ENCODE data around the gene ARHGEF17. TPM values are rescaled to one million over a fixed set of nuclear protein-coding genes. Genes with fewer than 3 reads are reported as not detected.
A peak's percentile ranks its signal among the peaks of the same experiment; 100 is the strongest.

The ARHGEF17 gene
- total RNA-seq, 2 experiments from 2014 or later, result 0.05 TPM

- peak overlapping the region; percentile 59 for H3K4me3 Mint-ChIP-seq
- H3K27me3 Mint-ChIP-seq, result no peaks in the 10 kb centered on the region
- CTCF ChIA-PET, result interaction anchor here (1.5 to 12.4 kb wide), 3 partner anchors 9 to 15 kb away, joined by 4 to 139 read pairs (median 6); partner anchors contain the start of gene RELT
- POLR2A ChIA-PET, result interaction anchor here (1.2 to 2.8 kb wide), 6 partner anchors 9 to 19 kb away, joined by 3 to 13 read pairs (median 8); no protein-coding TSS in a partner anchor
- H3K9me3 Mint-ChIP-seq, result no peaks in the 10 kb centered on the region
- peaks cover 4% of the 10 kb centered on the region for H3K36me3 Mint-ChIP-seq (ENCODE audit: low read depth)
- H3K27ac Mint-ChIP-seq, result peak overlapping the region; percentile 86
- peak; percentile 56 for DNase-seq
- peaks cover 23% of the 10 kb centered on the region for H3K4me1 Mint-ChIP-seq
These were observed 58.2 kb downstream of the ARHGEF17 start for GRCh38 chr11:73366265-73366610.

- peak overlapping the region; percentile 86 for H3K27ac Mint-ChIP-seq
- H3K4me3 Mint-ChIP-seq, result no peak overlapping the region
These were observed 58.9 kb downstream of the ARHGEF17 start for GRCh38 chr11:73366953-73367352.

GRCh38 chr11:73367482-73368024 is 59.5 kb downstream of the ARHGEF17 start:
- H3K27ac Mint-ChIP-seq, result peak overlapping the region; percentile 86

More at GRCh38 chr11:73366953-73367352, 58.9 kb downstream of the ARHGEF17 start:
- Mint-ChIP-seq H3K27me3 (no peaks in the 10 kb centered on the region), H3K4me1 (peaks cover 23% of the 10 kb centered on the region), H3K9me3 (no peaks in the 10 kb centered on the region), H3K36me3 (ENCODE audit: low read depth) (peaks cover 4% of the 10 kb centered on the region)
- ChIA-PET POLR2A (interaction anchor here (1.2 to 2.8 kb wide), 3 partner anchors 8 to 18 kb away, joined by 3 to 13 read pairs (median 7); no protein-coding TSS in a partner anchor), CTCF (interaction anchor here (1.5 to 12.4 kb wide), 3 partner anchors 8 to 15 kb away, joined by 4 to 139 read pairs (median 6); partner anchors contain the start of gene RELT)
- no peak for DNase-seq

GRCh38 chr11:73372375-73372993 is 64.4 kb downstream of the ARHGEF17 start:
- no peak for DNase-seq
- CTCF ChIA-PET, result interaction anchor here (1.0 to 4.4 kb wide), 3 partner anchors 10 to 21 kb away, joined by 3 to 31 read pairs (median 3); no protein-coding TSS in a partner anchor
- no peaks in the 10 kb centered on the region for H3K27me3 Mint-ChIP-seq
- H3K27ac Mint-ChIP-seq, result no peak overlapping the region
- H3K9me3 Mint-ChIP-seq, result no peaks in the 10 kb centered on the region
- POLR2A ChIA-PET, result interaction anchor here (0.8 to 1.5 kb wide), 3 partner anchors 9 to 21 kb away, joined by 3 to 4 read pairs (median 4); no protein-coding TSS in a partner anchor
- no peak overlapping the region for H3K4me3 Mint-ChIP-seq
- peaks cover 5% of the 10 kb centered on the region for H3K36me3 Mint-ChIP-seq (ENCODE audit: low read depth)
- H3K4me1 Mint-ChIP-seq, result peaks cover 19% of the 10 kb centered on the region

More at GRCh38 chr11:73367482-73368024, 59.5 kb downstream of the ARHGEF17 start:
- CTCF ChIA-PET, result interaction anchor here (1.5 to 12.4 kb wide), 2 partner anchors 9 to 16 kb away, joined by 4 to 139 read pairs; partner anchors contain the start of gene RELT
- H3K4me1 Mint-ChIP-seq, result peaks cover 23% of the 10 kb centered on the region
- H3K27me3 Mint-ChIP-seq, result no peaks in the 10 kb centered on the region
- H3K36me3 Mint-ChIP-seq (ENCODE audit: low read depth), result peaks cover 4% of the 10 kb centered on the region
- no peak overlapping the region for H3K4me3 Mint-ChIP-seq
- no peaks in the 10 kb centered on the region for H3K9me3 Mint-ChIP-seq
- POLR2A ChIA-PET, result interaction anchor here (1.2 kb wide), 1 partner anchor 18 kb away, joined by 3 read pairs; no protein-coding TSS in a partner anchor
- no peak for DNase-seq

- DNase-seq, result no peak
- Mint-ChIP-seq H3K36me3 (ENCODE audit: low read depth) (peaks cover 8% of the 10 kb centered on the region), H3K4me1 (peaks cover 31% of the 10 kb centered on the region), H3K27me3 (no peaks in the 10 kb centered on the region), H3K9me3 (no peaks in the 10 kb centered on the region), H3K27ac (no peak overlapping the region), H3K4me3 (no peak overlapping the region)
- POLR2A ChIA-PET, result interaction anchor here (1.7 kb wide), 1 partner anchor 8 kb away, joined by 7 read pairs; no protein-coding TSS in a partner anchor
- CTCF ChIA-PET, result interaction anchor here (0.6 to 4.4 kb wide), 3 partner anchors 8 to 257 kb away, joined by 3 to 31 read pairs (median 6); no protein-coding TSS in a partner anchor
These were observed 66.1 kb downstream of the ARHGEF17 start for GRCh38 chr11:73374151-73374550.

- H3K4me3 Mint-ChIP-seq, result peak overlapping the region; percentile 94
- peaks cover 13% of the 10 kb centered on the region for H3K36me3 Mint-ChIP-seq (ENCODE audit: low read depth)
- POLR2A ChIA-PET, result interaction anchor here (0.7 to 2.3 kb wide), 4 partner anchors 9 to 24 kb away, joined by 3 to 10 read pairs (median 8); no protein-coding TSS in a partner anchor
These were observed 67.7 kb downstream of the ARHGEF17 start for GRCh38 chr11:73375830-73376159.

GRCh38 chr11:73376160-73376802 is 68.2 kb downstream of the ARHGEF17 start, which contains the start of gene RELT:
Gene RELT, plus strand, starts transcription at chr11:73376399. Its CDS starts 12,738 bp downstream, at chr11:73389137.
- POLR2A ChIA-PET, result interaction anchor here (0.7 to 2.3 kb wide), 6 partner anchors 9 to 385 kb away, joined by 3 to 10 read pairs (median 4); partner anchors contain the start of genes FAM168A and RAB6A
- Mint-ChIP-seq H3K4me3 (peak within 1 kb of the TSS; percentile 94), H3K9me3 (no peaks in the 10 kb centered on the region), H3K36me3 (ENCODE audit: low read depth) (peaks cover 13% of the 10 kb centered on the region), H3K27me3 (no peaks in the 10 kb centered on the region), H3K27ac (peak within 1 kb of the TSS; percentile 94), H3K4me1 (peaks cover 48% of the 10 kb centered on the region)
- peak; percentile 95 for DNase-seq
- CTCF ChIA-PET, result interaction anchor here (1.3 to 2.0 kb wide), 2 partner anchors 9 to 25 kb away, joined by 4 to 13 read pairs; no protein-coding TSS in a partner anchor

More at GRCh38 chr11:73375830-73376159, 67.7 kb downstream of the ARHGEF17 start:
- H3K27me3 Mint-ChIP-seq, result no peaks in the 10 kb centered on the region
- peak overlapping the region; percentile 78 for H3K27ac Mint-ChIP-seq
- no peaks in the 10 kb centered on the region for H3K9me3 Mint-ChIP-seq
- no peak for DNase-seq
- peaks cover 43% of the 10 kb centered on the region for H3K4me1 Mint-ChIP-seq
- CTCF ChIA-PET, result interaction anchor here (1.3 to 4.4 kb wide), 3 partner anchors 9 to 25 kb away, joined by 4 to 31 read pairs (median 13); no protein-coding TSS in a partner anchor

GRCh38 chr11:73376803-73377629 is 68.9 kb downstream of the ARHGEF17 start:
- peak; percentile 78 for DNase-seq
- Mint-ChIP-seq H3K4me3 (peak overlapping the region; percentile 94), H3K27me3 (no peaks in the 10 kb centered on the region), H3K36me3 (ENCODE audit: low read depth) (peaks cover 13% of the 10 kb centered on the region), H3K27ac (peak overlapping the region; percentile 94), H3K4me1 (peaks cover 49% of the 10 kb centered on the region), H3K9me3 (no peaks in the 10 kb centered on the region)
- ChIA-PET POLR2A (interaction anchor here (0.8 to 2.3 kb wide), 9 partner anchors 8 to 384 kb away, joined by 3 to 12 read pairs (median 5); partner anchors contain the start of genes FAM168A and RAB6A), CTCF (interaction anchor here (1.3 to 2.0 kb wide), 2 partner anchors 10 to 26 kb away, joined by 4 to 13 read pairs; no protein-coding TSS in a partner anchor)

GRCh38 chr11:73379189-73379880 is 71.3 kb downstream of the ARHGEF17 start:
- ChIA-PET POLR2A (interaction anchor here (1.0 to 1.5 kb wide), 3 partner anchors 9 to 22 kb away, joined by 3 to 4 read pairs (median 3); no protein-coding TSS in a partner anchor), CTCF (interaction anchor here (1.4 to 1.5 kb wide), 2 partner anchors 14 to 28 kb away, joined by 4 to 5 read pairs; no protein-coding TSS in a partner anchor)
- Mint-ChIP-seq H3K9me3 (no peaks in the 10 kb centered on the region), H3K27me3 (no peaks in the 10 kb centered on the region), H3K27ac (no peak overlapping the region), H3K4me3 (no peak overlapping the region), H3K36me3 (ENCODE audit: low read depth) (peaks cover 13% of the 10 kb centered on the region), H3K4me1 (peaks cover 67% of the 10 kb centered on the region)
- no peak for DNase-seq

- ChIA-PET POLR2A (interaction anchor here (1.0 to 1.5 kb wide), 3 partner anchors 8 to 23 kb away, joined by 3 to 4 read pairs (median 3); no protein-coding TSS in a partner anchor), CTCF (no interaction called here)
- Mint-ChIP-seq H3K27me3 (no peaks in the 10 kb centered on the region), H3K36me3 (ENCODE audit: low read depth) (peaks cover 18% of the 10 kb centered on the region), H3K4me3 (no peak overlapping the region), H3K27ac (no peak overlapping the region), H3K4me1 (peaks cover 76% of the 10 kb centered on the region), H3K9me3 (no peaks in the 10 kb centered on the region)
- DNase-seq, result no peak
These were observed 72.3 kb downstream of the ARHGEF17 start for GRCh38 chr11:73380331-73380730.

GRCh38 chr11:73380897-73381410 is 72.9 kb downstream of the ARHGEF17 start:
- Mint-ChIP-seq H3K36me3 (ENCODE audit: low read depth) (peaks cover 18% of the 10 kb centered on the region), H3K9me3 (no peaks in the 10 kb centered on the region), H3K27me3 (no peaks in the 10 kb centered on the region), H3K4me3 (no peak overlapping the region), H3K27ac (no peak overlapping the region), H3K4me1 (peaks cover 76% of the 10 kb centered on the region)
- DNase-seq, result no peak
- ChIA-PET CTCF (no interaction called here), POLR2A (interaction anchor here (2.4 kb wide), 1 partner anchor 15 kb away, joined by 8 read pairs; no protein-coding TSS in a partner anchor)

Data from activated CD4-positive, alpha-beta memory T cell treated with anti-CD3 and anti-CD28 coated beads, Interleukin-2, amount 10 ng/mL, durations not matched to agents 7 days and 5 days (primary cell).